Measurements from ENCODE around the gene SLC2A11.

SLC2A11 gene

GRCh38 chr22:23847991-23848864 is 9.4 kb upstream of the SLC2A11 start:
- Histone ChIP-seq H3K9ac (ENCODE audit: low read length) (no peak overlapping the region), H3K9me3 (ENCODE audit: insufficient read depth, low read length) (no peaks in the 10 kb centered on the region), H3K79me2 (ENCODE audit: insufficient read depth, low read length) (no peaks in the 10 kb centered on the region), H3K27me3 (ENCODE audit: low read length) (no peaks in the 10 kb centered on the region), H3K4me2 (ENCODE audit: low read depth, low read length, poor library complexity, severe bottlenecking) (peak overlapping the region; percentile 8), H3K4me3 (ENCODE audit: insufficient read depth, low read length, poor library complexity, severe bottlenecking) (no peak overlapping the region), H3F3A (ENCODE audit: insufficient read depth) (peaks cover 6% of the 10 kb centered on the region; the same call in 1 of the 2 replicates), H3K36me3 (ENCODE audit: low read length) (no peaks in the 10 kb centered on the region), H4K20me1 (ENCODE audit: low read depth, low read length) (no peaks in the 10 kb centered on the region), H2AFZ (ENCODE audit: low read depth, low read length, severe bottlenecking) (no peak overlapping the region), H3K9me2 (replicated peaks; ENCODE audit: insufficient read depth, low read length) (no peaks in the 10 kb centered on the region), H3K27ac (ENCODE audit: low read depth, low read length) (no peak overlapping the region; the same call in 1 of the 2 replicates)
- TF ChIP-seq CTCF (IDR thresholded peaks at IDR 0.05; ENCODE audit: insufficient read depth, low read length, poor library complexity, severe bottlenecking): no peak
- TF ChIP-seq EZH2phosphoT487 (conservative IDR thresholded peaks at IDR 0.05; ENCODE audit: low read length): no peak

GRCh38 chr22:23849009-23850006 is 8.4 kb upstream of the SLC2A11 start:
- no peaks in the 10 kb centered on the region for H3K9me2 ChIP-seq (replicated peaks; ENCODE audit: insufficient read depth, low read length)
- H3K4me2 ChIP-seq (ENCODE audit: low read depth, low read length, poor library complexity, severe bottlenecking): peak overlapping the region; percentile 53
- no peaks in the 10 kb centered on the region for H3K9me3 ChIP-seq (ENCODE audit: insufficient read depth, low read length)
- no peaks in the 10 kb centered on the region for H3K27me3 ChIP-seq (ENCODE audit: low read length)
- no peak overlapping the region for H3K9ac ChIP-seq (ENCODE audit: low read length)
- H2AFZ ChIP-seq (ENCODE audit: low read depth, low read length, severe bottlenecking): no peak overlapping the region
- no peaks in the 10 kb centered on the region for H3K36me3 ChIP-seq (ENCODE audit: low read length)
- H3F3A ChIP-seq (ENCODE audit: insufficient read depth): 0 out of 2 replicates have a peak, but pooled peaks cover under 1% of the 10 kb centered on the region
- H3K27ac ChIP-seq (ENCODE audit: low read depth, low read length): no peak overlapping the region
- no peaks in the 10 kb centered on the region for H4K20me1 ChIP-seq (ENCODE audit: low read depth, low read length)
- peak; percentile 90 for TF ChIP-seq CTCF (IDR thresholded peaks at IDR 0.05; ENCODE audit: insufficient read depth, low read length, poor library complexity, severe bottlenecking)
- TF ChIP-seq EZH2phosphoT487 (conservative IDR thresholded peaks at IDR 0.05; ENCODE audit: low read length): no peak
- H3K79me2 ChIP-seq (ENCODE audit: insufficient read depth, low read length): no peaks in the 10 kb centered on the region
- no peak overlapping the region for H3K4me3 ChIP-seq (ENCODE audit: insufficient read depth, low read length, poor library complexity, severe bottlenecking)

- Histone ChIP-seq H3K27ac (ENCODE audit: low read depth, low read length) (no peak overlapping the region), H3K4me2 (ENCODE audit: low read depth, low read length, poor library complexity, severe bottlenecking) (no peak overlapping the region), H2AFZ (ENCODE audit: low read depth, low read length, severe bottlenecking) (no peak overlapping the region), H3K9me3 (ENCODE audit: insufficient read depth, low read length) (no peaks in the 10 kb centered on the region), H3K9ac (ENCODE audit: low read length) (no peak overlapping the region), H3K27me3 (ENCODE audit: low read length) (no peaks in the 10 kb centered on the region), H3K9me2 (replicated peaks; ENCODE audit: insufficient read depth, low read length) (no peaks in the 10 kb centered on the region), H3K36me3 (ENCODE audit: low read length) (no peaks in the 10 kb centered on the region), H4K20me1 (ENCODE audit: low read depth, low read length) (no peaks in the 10 kb centered on the region), H3K4me3 (ENCODE audit: insufficient read depth, low read length, poor library complexity, severe bottlenecking) (no peak overlapping the region), H3K79me2 (ENCODE audit: insufficient read depth, low read length) (no peaks in the 10 kb centered on the region), H3F3A (ENCODE audit: insufficient read depth) (no peaks in the 10 kb centered on the region)
- TF ChIP-seq CTCF (IDR thresholded peaks at IDR 0.05; ENCODE audit: insufficient read depth, low read length, poor library complexity, severe bottlenecking) (no peak), EZH2phosphoT487 (conservative IDR thresholded peaks at IDR 0.05; ENCODE audit: low read length) (no peak)
Observed at GRCh38 chr22:23850136-23850611, 7.5 kb upstream of the SLC2A11 start.

All from SU-DHL-6 (cell line).